Cerebellar nuclear complex (tissue), 1 donor: ENCODE results near the gene PNLIP.

Experiments used
- DNase-seq, 2 experiments: peaks; one replicate each; lab custom pipeline; 2025; lab: John Stamatoyannopoulos, UW

PNLIP gene

GRCh38 chr10:116545756-116546155 is at the start of gene PNLIP:
Gene PNLIP (plus strand): TSS chr10:116545931. CDS start chr10:116546093, 162 bp downstream.
- no peak for DNase-seq

GRCh38 chr10:116504786-116505185 is 40.9 kb upstream of the PNLIP start:
- no peak for DNase-seq

GRCh38 chr10:116510565-116510964 is 35.2 kb upstream of the PNLIP start:
- no peak for DNase-seq

- no peak for DNase-seq
These were observed 34.4 kb upstream of the PNLIP start for GRCh38 chr10:116511365-116511764.

GRCh38 chr10:116521424-116522290 is 24.1 kb upstream of the PNLIP start:
- DNase-seq: no peak

- no peak for DNase-seq
These were observed 22.8 kb upstream of the PNLIP start for GRCh38 chr10:116522803-116523381.

- no peak for DNase-seq
These were observed 21.0 kb upstream of the PNLIP start for GRCh38 chr10:116524736-116525135.

- no peak for DNase-seq
These were observed 19.5 kb upstream of the PNLIP start for GRCh38 chr10:116526219-116526618.

- no peak for DNase-seq
These were observed 8.9 kb upstream of the PNLIP start for GRCh38 chr10:116536810-116537209.

GRCh38 chr10:116538456-116538855 is 7.3 kb upstream of the PNLIP start:
- no peak for DNase-seq

- no peak for DNase-seq
These were observed 6.7 kb upstream of the PNLIP start for GRCh38 chr10:116538992-116539391.

GRCh38 chr10:116540814-116541213 is 4.9 kb upstream of the PNLIP start:
- no peak for DNase-seq

GRCh38 chr10:116542007-116542677 is 3.6 kb upstream of the PNLIP start:
- no peak for DNase-seq

GRCh38 chr10:116545122-116545521 is 609 bp upstream of the PNLIP start:
- no peak for DNase-seq

- DNase-seq: no peak
These were observed 2.6 kb downstream of the PNLIP start for GRCh38 chr10:116548301-116548700.

GRCh38 chr10:116553378-116553980 is 7.7 kb downstream of the PNLIP start:
- no peak for DNase-seq

GRCh38 chr10:116554628-116555027 is 8.9 kb downstream of the PNLIP start:
- DNase-seq: no peak

GRCh38 chr10:116555880-116556279 is 10.1 kb downstream of the PNLIP start:
- no peak for DNase-seq

GRCh38 chr10:116557305-116557880 is 11.7 kb downstream of the PNLIP start:
- no peak for DNase-seq

- DNase-seq: no peak
These were observed 19.8 kb downstream of the PNLIP start for GRCh38 chr10:116565534-116565933.

GRCh38 chr10:116566932-116567331 is 21.2 kb downstream of the PNLIP start:
- DNase-seq: no peak

- no peak for DNase-seq
These were observed 21.6 kb downstream of the PNLIP start for GRCh38 chr10:116567335-116567734.
